Neural cell (in vitro differentiated cells): ENCODE measurements around the gene RAB11FIP4. TPM values are rescaled to one million over a fixed set of nuclear protein-coding genes. Genes with fewer than 3 reads are reported as not detected.

Source experiments
- H2AFZ ChIP-seq: fragments of 200-600, 300-800 bp; sonication (generic), shearing (Covaris generic); 2 replicates; pipeline ENCODE4 v1.6.0; 2014; ENCODE audit warnings: low read depth, mild to moderate bottlenecking, antibody characterized with exemption, low read length, moderate library complexity
- H3F3A ChIP-seq: fragments of 200-600 bp; shearing (Covaris generic); 2 replicates; pipeline ENCODE4 v1.6.1; 2016; ENCODE audit warnings: mild to moderate bottlenecking, moderate library complexity, mixed read lengths, antibody characterized with exemption, low read length; ENCODE audit not compliant: insufficient read depth, poor library complexity, severe bottlenecking
- H3K27ac ChIP-seq: fragments of 200-600, 300-800 bp; sonication (generic), shearing (Covaris generic); 2 replicates; pipeline ENCODE4 v1.5.1; 2014; ENCODE audit warnings: mild to moderate bottlenecking, low read length, moderate library complexity
- H3K27me3 ChIP-seq: fragments of 300-800, 200-600 bp; sonication (generic), shearing (Covaris generic); 2 replicates; pipeline ENCODE4 v1.6.0; 2014; ENCODE audit warnings: mild to moderate bottlenecking, low read depth, low read length, moderate library complexity; ENCODE audit not compliant: insufficient read depth
- H3K36me3 ChIP-seq: fragments of 300-800, 200-600 bp; sonication (generic), shearing (Covaris generic); 2 replicates; pipeline ENCODE4 v1.5.1; 2014; ENCODE audit warnings: mild to moderate bottlenecking, antibody characterized with exemption, low read length, moderate library complexity; ENCODE audit not compliant: insufficient read depth
- H3K4me2 ChIP-seq: fragments of 300-800, 200-600 bp; sonication (generic), shearing (Covaris generic); 2 replicates; pipeline ENCODE4 v1.6.0; 2014; ENCODE audit warnings: mild to moderate bottlenecking, low read length
- H3K4me3 ChIP-seq: fragments of 300-800, 200-600 bp; sonication (generic), shearing (Covaris generic); 2 replicates; pipeline ENCODE4 v1.5.1; 2014; ENCODE audit warnings: mild to moderate bottlenecking, low read length, moderate library complexity
- H3K79me2 ChIP-seq: fragments of 200-600 bp; shearing (Covaris generic); replicated peaks from 2 replicates; pipeline ENCODE4 v1.6.0; 2014; ENCODE audit warnings: mild to moderate bottlenecking, low read length, moderate library complexity; ENCODE audit not compliant: insufficient read depth
- H3K9ac ChIP-seq: fragments of 300-800, 200-600 bp; sonication (generic), shearing (Covaris generic); 2 replicates; pipeline ENCODE4 v1.6.1; 2016; ENCODE audit warnings: mild to moderate bottlenecking, low read length, mixed read lengths
- H3K9me2 ChIP-seq: fragments of 200-600 bp; shearing (Covaris generic); 2 replicates; pipeline ENCODE4 v1.6.1; 2016; ENCODE audit warnings: mild to moderate bottlenecking, low read length, mixed read lengths; ENCODE audit not compliant: insufficient read depth
- H3K9me3 ChIP-seq: fragments of 200-600, 300-800 bp; sonication (generic), shearing (Covaris generic); 2 replicates; pipeline ENCODE4 v1.6.1; 2016; ENCODE audit warnings: mild to moderate bottlenecking, mixed run types, low read length, moderate library complexity, mixed read lengths
- H4K20me1 ChIP-seq: fragments of 200-600 bp; shearing (Covaris generic); 2 replicates; pipeline ENCODE4 v1.6.1; 2016; ENCODE audit warnings: mild to moderate bottlenecking, mixed run types; ENCODE audit not compliant: insufficient read depth
- CTCF ChIP-seq: fragments of 450-650 bp; IDR thresholded peaks from 2 replicates; pipeline ENCODE4 v1.5.1; 2014; ENCODE audit warnings: antibody characterized with exemption, mild to moderate bottlenecking, moderate library complexity; ENCODE audit not compliant: poor library complexity, severe bottlenecking
- EP300 ChIP-seq: fragments of 450-650 bp; conservative IDR thresholded peaks from 2 replicates; pipeline ENCODE4 v1.6.1; 2014; ENCODE audit warnings: antibody characterized with exemption, mild to moderate bottlenecking, moderate library complexity; ENCODE audit not compliant: poor library complexity, severe bottlenecking
- EZH2 ChIP-seq: fragments of 200-600, 300-800 bp; shearing (Covaris generic), sonication (generic); IDR thresholded peaks from 2 replicates; pipeline ENCODE4 v1.6.1; 2014; ENCODE audit warnings: antibody characterized with exemption, low read length, borderline replicate concordance, mild to moderate bottlenecking; ENCODE audit not compliant: insufficient read depth, poor library complexity, severe bottlenecking
- MXI1 ChIP-seq: fragments of 450-650 bp; conservative IDR thresholded peaks from 2 replicates; pipeline ENCODE4 v1.6.1; 2014; ENCODE audit warnings: antibody characterized with exemption, mild to moderate bottlenecking; ENCODE audit not compliant: poor library complexity, severe bottlenecking
- POLR2AphosphoS5 ChIP-seq: IDR thresholded peaks from 2 replicates; pipeline ENCODE4 v1.6.1; 2012
- RAD21 ChIP-seq: fragments of 450-650 bp; conservative IDR thresholded peaks from 2 replicates; pipeline ENCODE4 v1.6.1; 2014; ENCODE audit warnings: antibody characterized with exemption, mild to moderate bottlenecking, moderate library complexity
- REST ChIP-seq: IDR thresholded peaks from 2 replicates; pipeline ENCODE4 v1.6.1; 2012; ENCODE audit warnings: borderline replicate concordance
- SMC3 ChIP-seq: fragments of 450-650 bp; conservative IDR thresholded peaks from 2 replicates; pipeline ENCODE4 v1.6.1; 2014; ENCODE audit warnings: antibody characterized with exemption, mild to moderate bottlenecking, moderate library complexity; ENCODE audit not compliant: poor library complexity
- TAF1 ChIP-seq: IDR thresholded peaks from 2 replicates; pipeline ENCODE4 v1.6.1; 2012; ENCODE audit warnings: low read depth
- polyA plus RNA-seq: library from polyadenylated mRNA; depleted of rRNA; stranded (reverse); fragments of >200 nt; gene quantifications from 2 replicates; pipeline ENCODE4 v1.2.3, GENCODE V29; 2014

RAB11FIP4 gene
- polyA plus RNA-seq, 1 donor from 2014 or later = 14.4 TPM

GRCh38 chr17:31509805-31510177 lies 118.3 kb downstream of the RAB11FIP4 start:
- H3K4me3 ChIP-seq = no peak overlapping the region
- no peaks in the 10 kb centered on the region for H4K20me1 ChIP-seq
- no peak overlapping the region for H3K27ac ChIP-seq
- TF ChIP-seq REST (no peak), TAF1 (no peak), RAD21 (no peak), EP300 (no peak), CTCF (no peak), POLR2AphosphoS5 (no peak), MXI1 (no peak), EZH2 (no peak), SMC3 (no peak)
- no peaks in the 10 kb centered on the region for H3K9me2 ChIP-seq
- H3F3A ChIP-seq = no peaks in the 10 kb centered on the region
- no peaks in the 10 kb centered on the region for H3K36me3 ChIP-seq
- H3K9me3 ChIP-seq = no peaks in the 10 kb centered on the region
- no peaks in the 10 kb centered on the region for H3K79me2 ChIP-seq
- H3K27me3 ChIP-seq = no peaks in the 10 kb centered on the region
- no peak overlapping the region for H3K4me2 ChIP-seq
- no peak overlapping the region for H3K9ac ChIP-seq
- H2AFZ ChIP-seq = no peak overlapping the region

- Histone ChIP-seq H3K9me3 (no peaks in the 10 kb centered on the region), H2AFZ (no peak overlapping the region), H4K20me1 (no peaks in the 10 kb centered on the region), H3K9me2 (no peaks in the 10 kb centered on the region), H3K27me3 (no peaks in the 10 kb centered on the region), H3K4me3 (no peak overlapping the region), H3K4me2 (no peak overlapping the region), H3K27ac (no peak overlapping the region), H3K36me3 (no peaks in the 10 kb centered on the region), H3F3A (no peaks in the 10 kb centered on the region), H3K9ac (no peak overlapping the region), H3K79me2 (no peaks in the 10 kb centered on the region)
- no peak for TF ChIP-seq MXI1
- TF ChIP-seq SMC3 = no peak
- TF ChIP-seq CTCF = no peak
- TF ChIP-seq RAD21 = no peak
- TF ChIP-seq REST = no peak
- TF ChIP-seq EZH2 = no peak
- no peak for TF ChIP-seq POLR2AphosphoS5
- TF ChIP-seq EP300 = no peak
Observed at GRCh38 chr17:31510308-31511194, 119.1 kb downstream of the RAB11FIP4 start.
